ENCODE data around the gene LRFN2. TPM values are rescaled to one million over a fixed set of nuclear protein-coding genes. Genes with fewer than 3 reads are reported as not detected.

The LRFN2 gene
- total RNA-seq, 1 donor from 2014 or later: not detected

DNA sequence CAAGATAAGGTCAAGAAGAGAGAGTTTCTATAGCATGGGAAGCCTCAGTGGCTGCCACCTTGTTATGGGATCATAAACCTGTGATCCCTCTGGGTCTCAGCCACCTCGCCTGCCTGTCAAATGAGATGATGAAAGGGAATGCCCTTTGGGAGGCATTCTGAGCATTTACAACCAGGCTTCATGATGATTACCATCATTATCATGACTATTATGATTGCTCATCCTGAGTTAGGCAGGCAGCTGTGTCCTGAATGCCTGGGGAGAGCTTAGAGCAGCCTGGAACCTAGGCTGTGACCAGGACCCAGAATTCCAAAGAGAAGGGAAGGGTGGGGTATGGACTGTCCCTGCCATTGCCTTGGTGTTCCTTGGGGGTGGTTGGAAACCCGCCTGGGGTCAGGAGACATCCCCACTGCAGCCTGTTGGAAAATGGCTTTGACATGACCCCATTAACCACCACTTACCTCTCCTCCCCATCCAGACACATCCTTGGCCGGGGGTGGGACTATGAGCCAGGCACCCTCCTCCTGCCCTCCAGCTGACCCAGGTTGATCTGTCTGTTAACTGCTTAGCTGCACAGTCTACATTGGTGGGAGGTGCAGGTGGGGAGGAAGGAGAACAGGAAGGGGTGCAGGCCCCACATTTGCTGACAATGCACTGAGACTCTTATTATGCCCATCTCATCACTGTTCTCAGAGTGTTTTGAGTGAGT, 51.9 kb downstream of the LRFN2 start:
- no peak for DNase-seq (ENCODE audit: low read depth)
- H3K4me3 ChIP-seq (ENCODE audit: low read depth, low read length): no peak overlapping the region
- TF ChIP-seq, protein P1, sequence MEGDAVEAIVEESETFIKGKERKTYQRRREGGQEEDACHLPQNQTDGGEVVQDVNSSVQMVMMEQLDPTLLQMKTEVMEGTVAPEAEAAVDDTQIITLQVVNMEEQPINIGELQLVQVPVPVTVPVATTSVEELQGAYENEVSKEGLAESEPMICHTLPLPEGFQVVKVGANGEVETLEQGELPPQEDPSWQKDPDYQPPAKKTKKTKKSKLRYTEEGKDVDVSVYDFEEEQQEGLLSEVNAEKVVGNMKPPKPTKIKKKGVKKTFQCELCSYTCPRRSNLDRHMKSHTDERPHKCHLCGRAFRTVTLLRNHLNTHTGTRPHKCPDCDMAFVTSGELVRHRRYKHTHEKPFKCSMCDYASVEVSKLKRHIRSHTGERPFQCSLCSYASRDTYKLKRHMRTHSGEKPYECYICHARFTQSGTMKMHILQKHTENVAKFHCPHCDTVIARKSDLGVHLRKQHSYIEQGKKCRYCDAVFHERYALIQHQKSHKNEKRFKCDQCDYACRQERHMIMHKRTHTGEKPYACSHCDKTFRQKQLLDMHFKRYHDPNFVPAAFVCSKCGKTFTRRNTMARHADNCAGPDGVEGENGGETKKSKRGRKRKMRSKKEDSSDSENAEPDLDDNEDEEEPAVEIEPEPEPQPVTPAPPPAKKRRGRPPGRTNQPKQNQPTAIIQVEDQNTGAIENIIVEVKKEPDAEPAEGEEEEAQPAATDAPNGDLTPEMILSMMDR (conservative IDR thresholded peaks at IDR 0.05; ENCODE audit: low read depth, low read length): no peak

DNA sequence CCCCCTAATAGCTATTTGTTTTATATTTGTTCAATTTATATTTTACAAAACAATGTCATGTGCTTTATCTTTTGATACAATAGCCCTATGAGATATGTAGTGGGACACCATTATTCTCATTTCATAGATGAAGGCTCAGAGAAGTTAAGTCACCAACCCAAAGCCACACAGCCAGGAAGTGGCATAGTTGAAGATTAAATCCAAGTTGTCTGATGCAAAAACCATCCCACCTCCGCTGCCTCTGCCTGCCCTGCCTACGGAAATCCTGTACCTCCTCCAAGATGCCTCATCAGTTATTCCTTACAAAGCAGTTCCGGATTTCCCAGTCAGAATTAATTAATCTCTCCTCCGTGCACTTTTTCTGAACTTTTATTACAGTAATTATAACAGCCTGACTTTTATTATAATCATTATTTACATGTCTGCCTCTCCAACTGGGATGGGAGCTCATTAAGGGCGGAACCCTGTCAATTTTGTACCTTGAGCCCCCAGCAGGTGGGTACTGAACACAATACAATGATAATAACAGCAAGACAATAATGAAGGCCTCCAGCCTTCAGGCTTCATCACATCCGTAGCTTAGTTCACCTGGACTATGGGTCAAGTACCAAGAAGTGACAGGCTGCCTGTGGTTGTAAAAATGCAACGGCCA, 54.7 kb downstream of the LRFN2 start:
- TF ChIP-seq, protein P1 (conservative IDR thresholded peaks at IDR 0.05; ENCODE audit: low read depth, low read length): no peak
- DNase-seq (ENCODE audit: low read depth): no peak
- H3K4me3 ChIP-seq (ENCODE audit: low read depth, low read length): no peak overlapping the region

DNA sequence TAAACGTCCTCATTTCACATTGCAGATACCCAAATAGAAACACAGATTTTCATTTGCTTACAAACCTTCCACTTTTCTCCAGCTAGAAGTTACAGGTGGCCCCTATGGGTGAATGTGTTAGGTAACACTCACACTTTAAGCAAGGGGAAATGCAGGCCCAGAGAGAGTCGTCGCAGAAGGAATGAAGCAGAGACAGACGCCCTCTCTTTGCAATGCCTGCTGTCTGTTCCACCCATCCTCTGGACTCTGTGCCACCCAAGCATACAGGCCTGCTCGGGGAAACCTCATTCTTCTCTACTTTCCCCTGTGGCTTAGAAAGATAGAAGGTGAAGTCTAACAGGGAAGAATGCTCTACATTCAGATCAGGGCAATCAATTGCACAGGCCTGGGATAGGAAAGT, 57.2 kb downstream of the LRFN2 start:
- no peak overlapping the region for H3K4me3 ChIP-seq (ENCODE audit: low read depth, low read length)
- no peak for DNase-seq (ENCODE audit: low read depth)
- TF ChIP-seq, protein P1 (conservative IDR thresholded peaks at IDR 0.05; ENCODE audit: low read depth, low read length): no peak

DNA sequence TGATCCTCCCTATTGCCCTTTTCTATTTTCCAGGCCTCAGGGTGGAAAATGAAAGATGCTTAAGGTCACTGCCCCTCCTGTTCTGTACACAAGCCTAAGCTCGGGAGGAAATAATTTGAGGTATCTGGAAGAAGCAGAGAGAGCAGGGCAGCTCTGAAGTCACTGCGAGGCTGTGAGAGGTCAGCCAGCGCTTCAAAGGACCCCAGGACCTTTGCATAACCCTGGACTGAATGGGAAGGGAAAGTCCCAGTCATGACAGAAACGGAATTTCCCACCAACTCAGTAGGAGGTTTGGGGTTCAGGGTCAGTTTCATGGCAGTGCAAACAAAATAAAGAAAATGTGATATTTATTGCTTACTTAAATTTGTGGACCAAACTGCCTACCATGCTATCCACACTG, 58.1 kb downstream of the LRFN2 start:
- H3K4me3 ChIP-seq (ENCODE audit: low read depth, low read length): no peak overlapping the region
- TF ChIP-seq, protein P1 (conservative IDR thresholded peaks at IDR 0.05; ENCODE audit: low read depth, low read length): no peak
- DNase-seq (ENCODE audit: low read depth): no peak

DNA sequence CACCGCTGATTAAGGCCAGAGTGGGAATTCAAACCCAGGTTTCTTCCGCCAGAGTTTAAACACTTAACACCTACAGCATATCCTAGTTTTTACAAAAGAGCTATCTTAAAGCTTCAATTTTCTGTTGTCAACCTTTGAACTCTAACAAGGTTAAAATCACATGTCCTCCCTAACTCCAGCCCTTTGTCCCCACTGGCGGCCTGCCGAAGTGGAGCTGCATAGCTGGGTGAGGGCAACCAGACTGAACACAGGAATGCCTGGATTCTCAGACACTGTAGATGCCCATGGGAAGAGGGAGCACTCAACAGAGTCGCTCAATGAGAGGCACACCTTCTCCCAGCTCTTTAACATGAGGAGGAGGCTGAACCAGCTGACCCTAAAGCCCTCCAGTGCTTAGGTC, 59.1 kb downstream of the LRFN2 start:
- DNase-seq (ENCODE audit: low read depth): no peak
- TF ChIP-seq, protein P1 (conservative IDR thresholded peaks at IDR 0.05; ENCODE audit: low read depth, low read length): no peak
- H3K4me3 ChIP-seq (ENCODE audit: low read depth, low read length): no peak overlapping the region

DNA sequence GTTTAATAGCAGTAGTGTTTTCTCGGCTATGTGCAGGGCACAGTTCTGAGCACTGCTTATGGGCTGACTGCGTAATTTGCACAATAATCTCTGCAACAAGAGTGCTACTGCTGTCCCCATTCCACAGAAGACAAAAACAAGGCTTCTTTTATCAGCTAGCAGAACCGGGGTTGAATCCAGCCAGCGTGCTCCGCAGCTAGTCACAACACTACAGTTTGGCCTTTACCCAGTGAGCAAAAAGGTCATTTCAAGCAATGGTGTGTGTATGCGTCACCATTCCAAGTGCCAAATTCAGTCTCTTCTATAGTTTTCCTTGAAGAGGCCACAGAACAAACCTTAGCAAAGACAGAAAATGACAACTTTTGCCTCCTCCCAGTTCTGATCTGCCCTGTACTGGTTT, 61.1 kb downstream of the LRFN2 start:
- TF ChIP-seq, protein P1 (conservative IDR thresholded peaks at IDR 0.05; ENCODE audit: low read depth, low read length): no peak
- no peak for DNase-seq (ENCODE audit: low read depth)
- no peak overlapping the region for H3K4me3 ChIP-seq (ENCODE audit: low read depth, low read length)

All from epithelial cell of proximal tubule (primary cell).